CD4-positive, alpha-beta T cell (primary cell): ENCODE measurements around the gene QSER1. TPM values are rescaled to one million over a fixed set of nuclear protein-coding genes. Genes with fewer than 3 reads are reported as not detected.

Experiments used
- ATAC-seq: fragments of 200-7000 bp; cut with Tn5 transposase; one replicate; pipeline ENCODE4 v1.10.0; 2022; ENCODE audit warnings: mild to moderate bottlenecking; ENCODE audit not compliant: poor library complexity
- CTCF ChIA-PET: fragments of 350-600 bp; sonication (Branson Sonifier 250); formaldehyde crosslinking; loops from one replicate; lab custom pipeline; 2021; ENCODE audit warnings: antibody characterized with exemption, inconsistent platforms; lab: Charles Lee
- POLR2A ChIA-PET: fragments of 350-600 bp; sonication (Branson Sonifier 250); formaldehyde crosslinking; loops from one replicate; lab custom pipeline; 2021; ENCODE audit warnings: antibody characterized with exemption, inconsistent platforms; lab: Charles Lee
- DNase-seq, 14 experiments: peaks; one replicate each; pipeline ENCODE4 v3.0.0-alpha.2; 2013 to 2020; ENCODE audit warnings: mixed read lengths in 2 of 14
- H3K27ac ChIP-seq, 2 donors: one replicate each; pipeline versions ENCODE4 v1.5.1 to v1.7.0; 2013; ENCODE audit warnings: low read length in 2 of 2, low read depth in 1 of 2, mild to moderate bottlenecking in 1 of 2
- H3K27me3 ChIP-seq, 2 experiments: 1 replicate in 1 of 2; 2 replicates in 1 of 2; pipeline versions ENCODE4 v1.6.1 to v1.7.0; 2013; ENCODE audit warnings: low read length in 2 of 2, control low read depth in 1 of 2, mild to moderate bottlenecking in 1 of 2, moderate library complexity in 1 of 2; ENCODE audit not compliant: insufficient read depth in 2 of 2, control insufficient read depth in 1 of 2
- H3K36me3 ChIP-seq: one replicate; pipeline ENCODE4 v1.6.1; 2013; ENCODE audit warnings: low read length, control low read depth; ENCODE audit not compliant: insufficient read depth
- H3K4me1 ChIP-seq: one replicate; pipeline ENCODE4 v1.6.1; 2013; ENCODE audit warnings: low read length, control low read depth; ENCODE audit not compliant: insufficient read depth
- H3K4me3 ChIP-seq: one replicate; pipeline ENCODE4 v1.5.1; 2013; ENCODE audit warnings: mild to moderate bottlenecking, low read length, moderate library complexity
- H3K9me3 ChIP-seq, 2 experiments: 1 replicate in 1 of 2; 2 replicates in 1 of 2; pipeline versions ENCODE4 v1.6.1 to v1.7.0; 2013; ENCODE audit warnings: low read length in 2 of 2, mild to moderate bottlenecking in 2 of 2, control low read depth in 1 of 2, moderate library complexity in 1 of 2; ENCODE audit not compliant: control insufficient read depth in 1 of 2, insufficient read depth in 1 of 2
- H3K27ac Mint-ChIP-seq: one replicate; pipeline ENCODE4 v1.8.0; 2020; ENCODE audit warnings: mixed read lengths
- H3K27me3 Mint-ChIP-seq: one replicate; pipeline ENCODE4 v1.8.0; 2021; ENCODE audit warnings: mixed read lengths
- H3K36me3 Mint-ChIP-seq: one replicate; pipeline ENCODE4 v1.8.0; 2021; ENCODE audit warnings: low read depth, mixed read lengths
- H3K4me1 Mint-ChIP-seq: one replicate; pipeline ENCODE4 v1.8.0; 2021; ENCODE audit warnings: low read depth, mixed read lengths
- H3K4me3 Mint-ChIP-seq: one replicate; pipeline ENCODE4 v1.8.0; 2020; ENCODE audit warnings: mild to moderate bottlenecking, mixed read lengths
- H3K9me3 Mint-ChIP-seq: one replicate; pipeline ENCODE4 v1.8.0; 2020; ENCODE audit warnings: mixed read lengths
- CTCF ChIP-seq: fragments of 200-600 bp; IDR thresholded peaks from one replicate; pipeline ENCODE4 v1.8.0; 2022; ENCODE audit warnings: antibody characterized with exemption, mild to moderate bottlenecking
- intact Hi-C, 2 experiments: fragments of 100-400 bp; cut with DNase I in 1 of 2; cut with micrococcal nuclease in 1 of 2; formaldehyde crosslinking; loops; one replicate each; pipeline versions ENCODE4 v1.15.1 to v1.9.0; 2023 to 2025; cut with DNase I, micrococcal nuclease
- total RNA-seq, 174 experiments: library from RNA in 2 of 174; stranded (reverse) in 2 of 174; gene quantifications; one replicate each; pipeline ENCODE4 v1.2.3 and lab custom pipeline; 2021 to 2026

Gene QSER1
- total RNA-seq, 2 experiments from 2014 or later, result 9.0 to 10.1 TPM

GRCh38 chr11:33001751-33002542 is 109.3 kb downstream of the QSER1 start:
- CTCF ChIA-PET, result interaction anchor here (1.0 kb wide), 1 partner anchor 22 kb away, joined by 3 read pairs; no protein-coding TSS in a partner anchor
- Histone ChIP-seq H3K27ac (no peak overlapping the region), H3K4me1 (peaks cover 23% of the 10 kb centered on the region), H3K4me3 (no peak overlapping the region), H3K36me3 (no peaks in the 10 kb centered on the region), H3K27me3 (no peaks in the 10 kb centered on the region), H3K9me3 (peaks cover 0 to 6% of the 10 kb centered on the region in 2 experiments)
- DNase-seq (no peak), ATAC-seq (no peak)
- Mint-ChIP-seq H3K9me3 (peaks cover 2% of the 10 kb centered on the region), H3K27me3 (no peaks in the 10 kb centered on the region), H3K4me1 (peaks cover 33% of the 10 kb centered on the region), H3K4me3 (no peak overlapping the region), H3K36me3 (no peaks in the 10 kb centered on the region), H3K27ac (no peak overlapping the region)
- intact Hi-C loops, result loop anchor here in 1 of 2 experiments (10.0 kb wide), 1 partner anchor 63 kb away; no protein-coding TSS in a partner anchor
- POLR2A ChIA-PET, result no interaction called here
- no peak for TF ChIP-seq CTCF

- Histone ChIP-seq H3K4me3 (no peak overlapping the region), H3K4me1 (peaks cover 23% of the 10 kb centered on the region), H3K9me3 (no peaks in the 10 kb centered on the region), H3K36me3 (no peaks in the 10 kb centered on the region), H3K27ac (no peak overlapping the region), H3K27me3 (no peaks in the 10 kb centered on the region)
- intact Hi-C loops, result loop anchor here in 1 of 2 experiments (10.0 kb wide), 1 partner anchor 60 kb away; no protein-coding TSS in a partner anchor
- no peak for TF ChIP-seq CTCF
- ChIA-PET POLR2A (interaction anchor here (0.6 to 2.3 kb wide), 3 partner anchors 10 to 35 kb away, joined by 3 to 7 read pairs (median 4); partner anchors contain the start of genes DEPDC7 and TCP11L1), CTCF (no interaction called here)
- no peaks in the 10 kb centered on the region for H3K36me3 Mint-ChIP-seq
- ATAC-seq, result peak; percentile 92
- peak overlapping the region; percentile 2 for H3K27ac Mint-ChIP-seq
- H3K4me1 Mint-ChIP-seq, result peaks cover 42% of the 10 kb centered on the region
- H3K4me3 Mint-ChIP-seq, result peak overlapping the region; percentile 6
- H3K9me3 Mint-ChIP-seq, result no peaks in the 10 kb centered on the region
- DNase-seq, result peak in 6 of 14 experiments; percentile 20 to 77 (median 46)
- H3K27me3 Mint-ChIP-seq, result no peaks in the 10 kb centered on the region
These were observed 112.6 kb downstream of the QSER1 start for GRCh38 chr11:33005175-33005574.

- DNase-seq (no peak), ATAC-seq (no peak)
- ChIA-PET POLR2A (interaction anchor here (1.2 to 2.3 kb wide), 2 partner anchors 13 to 34 kb away, joined by 4 to 7 read pairs; partner anchors contain the start of gene TCP11L1), CTCF (no interaction called here)
- Histone ChIP-seq H3K27me3 (no peaks in the 10 kb centered on the region), H3K4me1 (peaks cover 28% of the 10 kb centered on the region), H3K27ac (no peak overlapping the region), H3K36me3 (no peaks in the 10 kb centered on the region), H3K9me3 (no peaks in the 10 kb centered on the region), H3K4me3 (no peak overlapping the region)
- H3K27ac Mint-ChIP-seq, result no peak overlapping the region
- peak overlapping the region; percentile 32 for H3K4me3 Mint-ChIP-seq
- no peaks in the 10 kb centered on the region for H3K36me3 Mint-ChIP-seq
- H3K9me3 Mint-ChIP-seq, result no peaks in the 10 kb centered on the region
- H3K4me1 Mint-ChIP-seq, result peaks cover 51% of the 10 kb centered on the region
- intact Hi-C loops, result loop anchor here in 1 of 2 experiments (10.0 kb wide), 1 partner anchor 59 kb away; no protein-coding TSS in a partner anchor
- no peaks in the 10 kb centered on the region for H3K27me3 Mint-ChIP-seq
- TF ChIP-seq CTCF, result no peak
These were observed 113.4 kb downstream of the QSER1 start for GRCh38 chr11:33006010-33006409.
